HG03432 (cell line): Measurements from ENCODE around the gene ADAMTSL1.

ENCODE experiments used
- ATAC-seq: cut with Tn5 transposase; IDR thresholded peaks from one replicate; pipeline ENCODE4 v1.9.1; 2021; ENCODE audit warnings: mild to moderate bottlenecking, moderate library complexity; ENCODE audit not compliant: unreplicated experiment

The ADAMTSL1 gene

GRCh38 chr9:18495065-18495464 lies 21.1 kb downstream of the ADAMTSL1 start:
- ATAC-seq = no peak

- ATAC-seq = no peak
These were observed 22.5 kb downstream of the ADAMTSL1 start for GRCh38 chr9:18496256-18497000.

GRCh38 chr9:18499062-18499461 lies 25.1 kb downstream of the ADAMTSL1 start:
- no peak for ATAC-seq

- ATAC-seq = no peak
These were observed 26.0 kb downstream of the ADAMTSL1 start for GRCh38 chr9:18499980-18500379.

GRCh38 chr9:18500451-18500850 lies 26.5 kb downstream of the ADAMTSL1 start:
- no peak for ATAC-seq

- ATAC-seq = no peak
These were observed 28.0 kb downstream of the ADAMTSL1 start for GRCh38 chr9:18501949-18502348.

- ATAC-seq = no peak
These were observed 28.6 kb downstream of the ADAMTSL1 start for GRCh38 chr9:18502546-18502945.

- no peak for ATAC-seq
These were observed 30.8 kb downstream of the ADAMTSL1 start for GRCh38 chr9:18504707-18505106.

- no peak for ATAC-seq
These were observed 33.2 kb downstream of the ADAMTSL1 start for GRCh38 chr9:18507151-18507550.

GRCh38 chr9:18516514-18516913 lies 42.6 kb downstream of the ADAMTSL1 start:
- no peak for ATAC-seq

GRCh38 chr9:18516965-18517364 lies 43.0 kb downstream of the ADAMTSL1 start:
- no peak for ATAC-seq

GRCh38 chr9:18520416-18521047 lies 46.6 kb downstream of the ADAMTSL1 start:
- ATAC-seq = no peak

GRCh38 chr9:18526685-18527084 lies 52.7 kb downstream of the ADAMTSL1 start:
- no peak for ATAC-seq

GRCh38 chr9:18531136-18532065 lies 57.4 kb downstream of the ADAMTSL1 start:
- no peak for ATAC-seq

- ATAC-seq = no peak
These were observed 60.7 kb downstream of the ADAMTSL1 start for GRCh38 chr9:18534611-18535010.

- no peak for ATAC-seq
These were observed 62.6 kb downstream of the ADAMTSL1 start for GRCh38 chr9:18536554-18536953.

GRCh38 chr9:18539203-18539693 lies 65.3 kb downstream of the ADAMTSL1 start:
- ATAC-seq = no peak

- ATAC-seq = no peak
These were observed 69.0 kb downstream of the ADAMTSL1 start for GRCh38 chr9:18542837-18543405.

- no peak for ATAC-seq
These were observed 69.6 kb downstream of the ADAMTSL1 start for GRCh38 chr9:18543406-18544192.

GRCh38 chr9:18544456-18544855 lies 70.5 kb downstream of the ADAMTSL1 start:
- ATAC-seq = no peak
